PC-3 (cell line): Measurements from ENCODE around the gene DNAJC11. TPM values are rescaled to one million over a fixed set of nuclear protein-coding genes. Genes with fewer than 3 reads are reported as not detected.

Source experiments
- ATAC-seq: fragments of 200-7000 bp; cut with Tn5 transposase; 2 replicates; pipeline ENCODE4 v1.9.1; 2020; ENCODE audit warnings: mild to moderate bottlenecking, moderate library complexity
- BruUV-seq: library from RNA; stranded (reverse); fragments of 400-500 nt; replicated peaks from 2 replicates; lab custom pipeline; 2021; lab: Mats Ljungman, UMichigan
- CTCF ChIA-PET: fragments of 300-600 bp; sonication (Branson Sonifier 250); formaldehyde crosslinking; loops from one replicate; lab custom pipeline; 2022; ENCODE audit warnings: antibody characterized with exemption; lab: Charles Lee
- POLR2A ChIA-PET: fragments of 300-600 bp; sonication (Branson Sonifier 250); formaldehyde crosslinking; loops from one replicate; lab custom pipeline; 2022; ENCODE audit warnings: antibody characterized with exemption; ENCODE audit not compliant: unreplicated experiment; lab: Charles Lee
- DNase-seq: peaks from one replicate; pipeline ENCODE4 v3.0.0-alpha.2; 2015
- H2AFZ ChIP-seq: fragments of 300-600 bp; sonication (generic); 2 replicates; pipeline ENCODE4 v1.6.0; 2016; ENCODE audit warnings: antibody characterized with exemption, low read length
- H3F3A ChIP-seq: fragments of 300-600 bp; sonication (generic); one replicate; pipeline ENCODE4 v1.6.0; 2017; ENCODE audit warnings: antibody characterized with exemption, low read length, control low read depth, mild to moderate bottlenecking; ENCODE audit not compliant: unreplicated experiment
- H3K27ac ChIP-seq: fragments of 300-600 bp; sonication (generic); 2 replicates; pipeline ENCODE4 v1.5.1; 2016; ENCODE audit warnings: mild to moderate bottlenecking, low read length
- H3K27me3 ChIP-seq: fragments of 300-600 bp; sonication (generic); 2 replicates; pipeline ENCODE4 v1.6.1; 2016; ENCODE audit warnings: low read length, mixed read lengths
- H3K36me3 ChIP-seq: fragments of 300-600 bp; sonication (generic); 2 replicates; pipeline ENCODE4 v1.6.1; 2016; ENCODE audit warnings: low read depth, mixed run types, low read length, mixed read lengths
- H3K4me1 ChIP-seq: fragments of 300-600 bp; sonication (generic); 2 replicates; pipeline ENCODE4 v1.5.1; 2016; ENCODE audit warnings: low read length; ENCODE audit not compliant: insufficient read depth
- H3K4me2 ChIP-seq: fragments of 300-600 bp; sonication (generic); 2 replicates; pipeline ENCODE4 v1.6.0; 2016; ENCODE audit warnings: low read length
- H3K4me3 ChIP-seq: fragments of 300-600 bp; sonication (generic); 2 replicates; pipeline ENCODE4 v1.5.1; 2016; ENCODE audit warnings: mild to moderate bottlenecking, low read length, mixed read lengths
- H3K79me2 ChIP-seq: fragments of 300-600 bp; sonication (generic); 2 replicates; pipeline ENCODE4 v1.6.1; 2017; ENCODE audit warnings: low read length, mixed read lengths
- H3K9ac ChIP-seq: fragments of 300-600 bp; sonication (generic); 2 replicates; pipeline ENCODE4 v1.6.0; 2016; ENCODE audit warnings: mild to moderate bottlenecking, low read length
- H3K9me2 ChIP-seq: fragments of 300-600 bp; sonication (generic); replicated peaks from 2 replicates; pipeline ENCODE4 v1.6.1; 2016; ENCODE audit warnings: mixed run types, low read length, mixed read lengths
- H3K9me3 ChIP-seq: fragments of 300-600 bp; sonication (generic); 2 replicates; pipeline ENCODE4 v1.6.1; 2016; ENCODE audit warnings: low read length, mixed read lengths
- H4K20me1 ChIP-seq: fragments of 300-600 bp; sonication (generic); 2 replicates; pipeline ENCODE4 v1.6.1; 2016; ENCODE audit warnings: low read length, mixed read lengths
- EZH2 ChIP-seq: fragments of 300-600 bp; sonication (generic); IDR thresholded peaks from one replicate; pipeline ENCODE4 v1.6.1; 2017; ENCODE audit warnings: antibody characterized with exemption, mild to moderate bottlenecking, low read length; ENCODE audit not compliant: unreplicated experiment
- EZH2phosphoT487 ChIP-seq: fragments of 300-600 bp; sonication (generic); IDR thresholded peaks from 2 replicates; pipeline ENCODE4 v1.6.1; 2018; ENCODE audit warnings: mild to moderate bottlenecking, antibody characterized with exemption, low read length, borderline replicate concordance
- intact Hi-C: fragments of 100-400 bp; cut with micrococcal nuclease; formaldehyde crosslinking; loops from 2 replicates; pipeline ENCODE4 v1.9.0; 2023
- total RNA-seq: library from RNA; depleted of rRNA; stranded (reverse); fragments of >200 nt; gene quantifications from 2 replicates; pipeline ENCODE4 v1.2.3, GENCODE V29; 2014
- TF ChIP-seq, protein P1 (sequence below): fragments of 300-600 bp; sonication (generic); conservative IDR thresholded peaks from 2 replicates; pipeline ENCODE4 v1.5.1; 2017; ENCODE audit warnings: antibody characterized with exemption, low read depth, mild to moderate bottlenecking, low read length

The DNAJC11 gene
- total RNA-seq, 1 experiment from 2014 or later = 105 TPM

DNA sequence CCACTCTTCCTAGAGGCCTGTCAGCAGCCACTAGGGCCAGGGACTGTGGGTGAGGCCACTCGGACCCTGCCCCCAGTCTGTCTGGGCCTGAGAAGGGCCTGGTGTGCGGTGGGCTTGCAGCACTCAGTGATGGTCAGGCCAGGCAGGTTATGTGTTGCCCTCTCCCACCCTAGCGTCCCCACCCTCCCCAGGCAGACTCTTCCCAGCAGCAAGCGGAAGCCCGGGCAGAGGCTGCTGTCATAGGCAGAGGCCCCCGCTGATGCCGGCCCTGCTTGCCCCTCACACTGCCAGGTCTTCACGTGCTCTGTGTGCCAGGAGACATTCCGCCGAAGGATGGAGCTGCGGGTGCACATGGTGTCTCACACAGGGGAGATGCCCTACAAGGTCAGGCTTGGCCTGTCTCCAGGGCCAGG is 115.2 kb downstream of the DNAJC11 start:
- Histone ChIP-seq H3K36me3 (peaks cover 20% of the 10 kb centered on the region; the same call in 1 of the 2 replicates), H3K27me3 (no peaks in the 10 kb centered on the region), H4K20me1 (peaks cover 11% of the 10 kb centered on the region; the same call in 1 of the 2 replicates)

DNA sequence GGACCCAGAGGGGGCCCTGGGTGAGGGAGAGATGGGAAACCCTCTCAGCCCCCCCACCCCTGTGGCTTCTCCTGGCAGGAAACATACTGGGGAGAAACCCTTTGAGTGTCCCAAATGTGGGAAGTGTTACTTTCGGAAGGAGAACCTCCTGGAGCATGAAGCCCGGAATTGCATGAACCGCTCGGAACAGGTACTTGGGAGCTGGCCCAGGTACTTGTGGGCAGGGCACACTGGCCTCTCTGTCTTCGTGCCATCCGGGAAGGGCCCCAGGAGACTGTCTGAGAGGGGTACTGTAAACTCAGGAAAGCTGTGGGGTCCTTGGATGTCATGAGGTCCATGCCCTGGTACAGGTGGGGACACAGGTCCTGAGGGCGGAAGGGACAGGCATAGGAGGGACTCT is 115.8 kb downstream of the DNAJC11 start:
- ATAC-seq = no peak
- Histone ChIP-seq H3F3A (no peaks in the 10 kb centered on the region), H3K9ac (no peak overlapping the region), H3K4me3 (no peak overlapping the region), H3K4me1 (peaks cover 28% of the 10 kb centered on the region), H3K36me3 (peaks cover 19% of the 10 kb centered on the region; the same call in 1 of the 2 replicates), H3K9me2 (no peaks in the 10 kb centered on the region), H3K79me2 (peaks cover 25% of the 10 kb centered on the region), H3K27me3 (no peaks in the 10 kb centered on the region), H2AFZ (no peak overlapping the region), H3K27ac (no peak overlapping the region), H4K20me1 (peaks cover 5% of the 10 kb centered on the region; the same call in 1 of the 2 replicates), H3K9me3 (no peaks in the 10 kb centered on the region), H3K4me2 (no peak overlapping the region)
- CTCF ChIA-PET = no interaction called here
- TF ChIP-seq EZH2phosphoT487 = no peak
- TF ChIP-seq EZH2 = no peak
- TF ChIP-seq, protein P1, sequence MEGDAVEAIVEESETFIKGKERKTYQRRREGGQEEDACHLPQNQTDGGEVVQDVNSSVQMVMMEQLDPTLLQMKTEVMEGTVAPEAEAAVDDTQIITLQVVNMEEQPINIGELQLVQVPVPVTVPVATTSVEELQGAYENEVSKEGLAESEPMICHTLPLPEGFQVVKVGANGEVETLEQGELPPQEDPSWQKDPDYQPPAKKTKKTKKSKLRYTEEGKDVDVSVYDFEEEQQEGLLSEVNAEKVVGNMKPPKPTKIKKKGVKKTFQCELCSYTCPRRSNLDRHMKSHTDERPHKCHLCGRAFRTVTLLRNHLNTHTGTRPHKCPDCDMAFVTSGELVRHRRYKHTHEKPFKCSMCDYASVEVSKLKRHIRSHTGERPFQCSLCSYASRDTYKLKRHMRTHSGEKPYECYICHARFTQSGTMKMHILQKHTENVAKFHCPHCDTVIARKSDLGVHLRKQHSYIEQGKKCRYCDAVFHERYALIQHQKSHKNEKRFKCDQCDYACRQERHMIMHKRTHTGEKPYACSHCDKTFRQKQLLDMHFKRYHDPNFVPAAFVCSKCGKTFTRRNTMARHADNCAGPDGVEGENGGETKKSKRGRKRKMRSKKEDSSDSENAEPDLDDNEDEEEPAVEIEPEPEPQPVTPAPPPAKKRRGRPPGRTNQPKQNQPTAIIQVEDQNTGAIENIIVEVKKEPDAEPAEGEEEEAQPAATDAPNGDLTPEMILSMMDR = no peak
- BruUV-seq = no TSS peak
- POLR2A ChIA-PET = no interaction called here
- intact Hi-C loops = no loop called here
- DNase-seq = no peak

More for the DNA sequence above, 115.2 kb downstream of the DNAJC11 start:
- DNase-seq (no peak), ATAC-seq (no peak)
- Histone ChIP-seq H3K27ac (no peak overlapping the region), H3F3A (no peaks in the 10 kb centered on the region), H3K9me2 (no peaks in the 10 kb centered on the region), H3K4me1 (peaks cover 22% of the 10 kb centered on the region), H3K4me2 (no peak overlapping the region), H3K79me2 (peaks cover 19% of the 10 kb centered on the region), H3K4me3 (no peak overlapping the region), H3K9me3 (no peaks in the 10 kb centered on the region), H2AFZ (no peak overlapping the region), H3K9ac (no peak overlapping the region)
- BruUV-seq = no TSS peak
- CTCF ChIA-PET = no interaction called here
- POLR2A ChIA-PET = no interaction called here
- intact Hi-C loops = no loop called here
- TF ChIP-seq EZH2 (no peak), EZH2phosphoT487 (no peak)
- TF ChIP-seq, protein P1 = no peak

GRCh38 chr1:6585081-6585722 is 116.4 kb downstream of the DNAJC11 start:
- H3K4me3 ChIP-seq = no peak overlapping the region
- H3K4me1 ChIP-seq = peaks cover 31% of the 10 kb centered on the region
- H3K4me2 ChIP-seq = no peak overlapping the region
- H3K9me2 ChIP-seq = no peaks in the 10 kb centered on the region
- no peak overlapping the region for H2AFZ ChIP-seq
- no peak overlapping the region for H3K9ac ChIP-seq
- 0 out of 2 replicates have a peak, but pooled peaks cover under 1% of the 10 kb centered on the region for H4K20me1 ChIP-seq
- intact Hi-C loops = no loop called here
- ChIA-PET CTCF (no interaction called here), POLR2A (no interaction called here)
- peaks cover 18% of the 10 kb centered on the region; the same call in 1 of the 2 replicates for H3K36me3 ChIP-seq
- no peaks in the 10 kb centered on the region for H3K27me3 ChIP-seq
- H3K9me3 ChIP-seq = no peaks in the 10 kb centered on the region
- no peaks in the 10 kb centered on the region for H3F3A ChIP-seq
- DNase-seq (no peak), ATAC-seq (no peak)
- BruUV-seq = no TSS peak
- TF ChIP-seq EZH2phosphoT487 (no peak), EZH2 (no peak)
- TF ChIP-seq, protein P1 = no peak
- H3K79me2 ChIP-seq = peaks cover 31% of the 10 kb centered on the region
- H3K27ac ChIP-seq = no peak overlapping the region
